Embryonic facial prominence (tissue), 1 donor: Measurements from ENCODE around the gene BCKDK.
"Not testable (repeated sequence)": the region's sequence is repeated elsewhere in the genome, so short reads cannot be mapped to it uniquely, and the experiment has no call there.

Experiments used
- DNase-seq: peaks from one replicate; pipeline ENCODE4 v3.0.0-alpha.2; 2016; ENCODE audit errors: extremely low spot score

BCKDK gene

GRCh38 chr16:31141489-31142108 is 33.4 kb downstream of the BCKDK start:
- no peak for DNase-seq

GRCh38 chr16:31142109-31143010 is 34.2 kb downstream of the BCKDK start:
- peak; percentile 96 for DNase-seq

- no peak for DNase-seq
Observed at GRCh38 chr16:31143011-31143693, 35.0 kb downstream of the BCKDK start.

- no peak for DNase-seq
Observed at GRCh38 chr16:31143694-31144148, 35.5 kb downstream of the BCKDK start.

- not testable (repeated sequence) for DNase-seq
Observed at GRCh38 chr16:31144418-31144817, 36.2 kb downstream of the BCKDK start.

- no peak for DNase-seq
Observed at GRCh38 chr16:31145398-31145990, 37.3 kb downstream of the BCKDK start.

GRCh38 chr16:31147574-31147973 is 39.4 kb downstream of the BCKDK start:
- DNase-seq, result no peak

GRCh38 chr16:31148281-31148728 is 40.1 kb downstream of the BCKDK start:
- DNase-seq, result no peak

GRCh38 chr16:31148896-31149295 is 40.7 kb downstream of the BCKDK start:
- no peak for DNase-seq

GRCh38 chr16:31149332-31149731 is 41.1 kb downstream of the BCKDK start:
- DNase-seq, result no peak

GRCh38 chr16:31149894-31150890 is 42.0 kb downstream of the BCKDK start, which contains the start of gene PRSS36:
PRSS36 (minus strand) TSS chr16:31150066; CDS start chr16:31150035, 31 bp downstream.
- DNase-seq, result no peak

GRCh38 chr16:31150976-31151375 is 42.8 kb downstream of the BCKDK start:
- not testable (repeated sequence) for DNase-seq

- no peak for DNase-seq
Observed at GRCh38 chr16:31157136-31157535, 49.0 kb downstream of the BCKDK start.
